ENCODE results near the gene GNAZ. TPM values are rescaled to one million over a fixed set of nuclear protein-coding genes. Genes with fewer than 3 reads are reported as not detected.

The GNAZ gene
- polyA plus RNA-seq (52.0 and 63.2 TPM in 2 replicates), polyA minus RNA-seq (89.3 and 95.4 TPM in 2 replicates)

DNA sequence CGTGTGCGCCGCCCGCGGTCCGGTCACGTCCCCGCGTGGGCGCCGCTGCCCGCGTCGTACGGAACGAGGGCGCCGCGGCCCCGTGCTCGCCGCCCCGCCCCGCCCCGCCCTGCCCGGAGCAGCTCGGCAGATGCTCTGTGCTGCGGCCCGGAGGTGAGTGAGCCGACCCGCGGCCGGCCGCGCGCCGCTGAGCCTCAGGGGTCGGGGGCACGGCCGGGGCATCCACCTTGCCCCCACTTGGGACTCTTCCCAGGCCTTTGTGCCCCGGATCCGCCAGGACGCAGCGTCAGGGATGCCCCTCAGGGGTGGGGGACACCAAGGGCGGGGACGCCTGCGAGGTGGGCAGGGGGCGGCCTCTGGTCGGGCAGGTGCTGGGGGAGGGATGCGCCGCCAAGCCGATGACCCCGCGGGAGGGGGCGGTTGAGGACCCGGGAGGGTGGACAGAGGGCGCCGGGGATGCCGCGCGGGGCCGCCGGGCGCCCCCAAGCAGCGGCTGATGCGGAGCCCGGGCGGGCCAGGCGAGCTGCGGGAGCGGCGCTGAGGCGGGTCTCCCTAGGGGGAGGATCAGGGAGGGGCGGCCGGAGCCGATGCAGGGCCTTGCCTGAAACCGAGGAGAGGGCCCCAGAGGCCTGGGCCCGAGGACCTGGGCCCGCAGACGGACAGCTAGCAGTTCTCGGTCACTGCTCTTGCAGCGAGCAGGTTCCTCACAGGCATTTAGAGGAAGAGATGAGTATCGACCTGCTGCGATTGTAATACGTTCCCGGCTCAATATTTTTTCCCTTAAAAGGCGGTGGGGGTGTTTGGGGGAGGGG, at the start of gene GNAZ:
TSS of gene GNAZ (plus strand) at position 102 of the 812 bp plus-strand sequence. CDS start 25,177 bp downstream, outside the sequence.
- no peaks in the 10 kb centered on the region for H3F3A ChIP-seq (ENCODE audit: insufficient read depth, low read length, poor library complexity, severe bottlenecking)
- no peaks in the 10 kb centered on the region for H3K9me2 ChIP-seq (ENCODE audit: insufficient read depth, low read length)
- H4K20me1 ChIP-seq (ENCODE audit: insufficient read depth): no peaks in the 10 kb centered on the region
- peak within 1 kb of the TSS; percentile 45 for H2AFZ ChIP-seq (ENCODE audit: low read depth, low read length)
- TF ChIP-seq, protein P1, sequence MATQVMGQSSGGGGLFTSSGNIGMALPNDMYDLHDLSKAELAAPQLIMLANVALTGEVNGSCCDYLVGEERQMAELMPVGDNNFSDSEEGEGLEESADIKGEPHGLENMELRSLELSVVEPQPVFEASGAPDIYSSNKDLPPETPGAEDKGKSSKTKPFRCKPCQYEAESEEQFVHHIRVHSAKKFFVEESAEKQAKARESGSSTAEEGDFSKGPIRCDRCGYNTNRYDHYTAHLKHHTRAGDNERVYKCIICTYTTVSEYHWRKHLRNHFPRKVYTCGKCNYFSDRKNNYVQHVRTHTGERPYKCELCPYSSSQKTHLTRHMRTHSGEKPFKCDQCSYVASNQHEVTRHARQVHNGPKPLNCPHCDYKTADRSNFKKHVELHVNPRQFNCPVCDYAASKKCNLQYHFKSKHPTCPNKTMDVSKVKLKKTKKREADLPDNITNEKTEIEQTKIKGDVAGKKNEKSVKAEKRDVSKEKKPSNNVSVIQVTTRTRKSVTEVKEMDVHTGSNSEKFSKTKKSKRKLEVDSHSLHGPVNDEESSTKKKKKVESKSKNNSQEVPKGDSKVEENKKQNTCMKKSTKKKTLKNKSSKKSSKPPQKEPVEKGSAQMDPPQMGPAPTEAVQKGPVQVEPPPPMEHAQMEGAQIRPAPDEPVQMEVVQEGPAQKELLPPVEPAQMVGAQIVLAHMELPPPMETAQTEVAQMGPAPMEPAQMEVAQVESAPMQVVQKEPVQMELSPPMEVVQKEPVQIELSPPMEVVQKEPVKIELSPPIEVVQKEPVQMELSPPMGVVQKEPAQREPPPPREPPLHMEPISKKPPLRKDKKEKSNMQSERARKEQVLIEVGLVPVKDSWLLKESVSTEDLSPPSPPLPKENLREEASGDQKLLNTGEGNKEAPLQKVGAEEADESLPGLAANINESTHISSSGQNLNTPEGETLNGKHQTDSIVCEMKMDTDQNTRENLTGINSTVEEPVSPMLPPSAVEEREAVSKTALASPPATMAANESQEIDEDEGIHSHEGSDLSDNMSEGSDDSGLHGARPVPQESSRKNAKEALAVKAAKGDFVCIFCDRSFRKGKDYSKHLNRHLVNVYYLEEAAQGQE (IDR thresholded peaks at IDR 0.05; ENCODE audit: borderline replicate concordance): peak; percentile 52
- TF ChIP-seq RAD21 (conservative IDR thresholded peaks at IDR 0.05) (peak; percentile 19), MXI1 (conservative IDR thresholded peaks at IDR 0.05; ENCODE audit: poor library complexity, severe bottlenecking) (peak; percentile 26)
- TF ChIP-seq, protein P2, sequence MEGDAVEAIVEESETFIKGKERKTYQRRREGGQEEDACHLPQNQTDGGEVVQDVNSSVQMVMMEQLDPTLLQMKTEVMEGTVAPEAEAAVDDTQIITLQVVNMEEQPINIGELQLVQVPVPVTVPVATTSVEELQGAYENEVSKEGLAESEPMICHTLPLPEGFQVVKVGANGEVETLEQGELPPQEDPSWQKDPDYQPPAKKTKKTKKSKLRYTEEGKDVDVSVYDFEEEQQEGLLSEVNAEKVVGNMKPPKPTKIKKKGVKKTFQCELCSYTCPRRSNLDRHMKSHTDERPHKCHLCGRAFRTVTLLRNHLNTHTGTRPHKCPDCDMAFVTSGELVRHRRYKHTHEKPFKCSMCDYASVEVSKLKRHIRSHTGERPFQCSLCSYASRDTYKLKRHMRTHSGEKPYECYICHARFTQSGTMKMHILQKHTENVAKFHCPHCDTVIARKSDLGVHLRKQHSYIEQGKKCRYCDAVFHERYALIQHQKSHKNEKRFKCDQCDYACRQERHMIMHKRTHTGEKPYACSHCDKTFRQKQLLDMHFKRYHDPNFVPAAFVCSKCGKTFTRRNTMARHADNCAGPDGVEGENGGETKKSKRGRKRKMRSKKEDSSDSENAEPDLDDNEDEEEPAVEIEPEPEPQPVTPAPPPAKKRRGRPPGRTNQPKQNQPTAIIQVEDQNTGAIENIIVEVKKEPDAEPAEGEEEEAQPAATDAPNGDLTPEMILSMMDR (IDR thresholded peaks at IDR 0.05; ENCODE audit: poor library complexity, severe bottlenecking): no peak
- peak within 1 kb of the TSS; percentile 96 for H3K9ac ChIP-seq (ENCODE audit: low read length)
- H3K4me3 ChIP-seq (ENCODE audit: low read length): peak within 1 kb of the TSS; percentile 91
- no peaks in the 10 kb centered on the region for H3K9me3 ChIP-seq (ENCODE audit: low read length)
- no peaks in the 10 kb centered on the region for H3K27me3 ChIP-seq (ENCODE audit: insufficient read depth, low read depth, low read length)
- peak within 1 kb of the TSS; percentile 97 for H3K4me2 ChIP-seq (ENCODE audit: low read length)
- H3K36me3 ChIP-seq (ENCODE audit: insufficient read depth, low read length): no peaks in the 10 kb centered on the region
- peaks cover 50% of the 10 kb centered on the region for H3K79me2 ChIP-seq (replicated peaks; ENCODE audit: insufficient read depth, low read length)
- peak within 1 kb of the TSS; percentile 83 for H3K27ac ChIP-seq (ENCODE audit: low read length)

DNA sequence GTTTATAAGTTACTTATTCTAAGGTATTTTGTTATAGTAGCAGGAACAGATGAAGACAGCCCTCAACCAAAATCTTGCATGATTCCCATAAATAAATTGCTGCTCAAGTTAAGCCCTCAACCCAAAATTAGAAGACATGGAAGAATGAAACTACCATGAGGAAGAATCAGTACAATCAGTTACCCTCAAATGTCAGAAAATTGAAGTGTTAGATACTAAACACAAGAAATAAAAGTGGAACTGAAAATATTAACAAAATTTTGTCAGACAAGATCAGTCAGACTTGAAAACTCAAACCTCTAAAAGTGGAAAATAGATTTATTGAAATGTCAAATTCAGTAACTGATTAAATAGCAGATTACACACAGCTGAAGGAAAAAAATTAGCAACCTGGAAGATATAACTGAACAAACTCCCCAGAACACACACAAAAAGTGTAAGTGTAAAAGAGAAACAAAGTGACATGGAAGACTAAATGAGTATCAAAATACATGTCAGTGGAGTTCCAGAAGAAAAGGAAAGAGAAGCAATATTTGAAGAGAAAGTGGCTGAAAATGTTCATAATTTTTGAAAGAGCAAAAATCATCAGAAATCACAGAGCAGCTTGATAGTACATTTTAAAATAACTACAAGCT, 49.5 kb upstream of the GNAZ start:
- Histone ChIP-seq H3K9ac (ENCODE audit: low read length) (no peak overlapping the region), H3K27ac (ENCODE audit: low read length) (no peak overlapping the region), H4K20me1 (ENCODE audit: insufficient read depth) (no peaks in the 10 kb centered on the region), H3K79me2 (replicated peaks; ENCODE audit: insufficient read depth, low read length) (no peaks in the 10 kb centered on the region), H3F3A (ENCODE audit: insufficient read depth, low read length, poor library complexity, severe bottlenecking) (no peaks in the 10 kb centered on the region), H3K9me3 (ENCODE audit: low read length) (no peaks in the 10 kb centered on the region), H3K4me3 (ENCODE audit: low read length) (no peak overlapping the region), H3K4me2 (ENCODE audit: low read length) (no peak overlapping the region), H3K27me3 (ENCODE audit: insufficient read depth, low read depth, low read length) (no peaks in the 10 kb centered on the region), H2AFZ (ENCODE audit: low read depth, low read length) (no peak overlapping the region), H3K36me3 (ENCODE audit: insufficient read depth, low read length) (no peaks in the 10 kb centered on the region), H3K9me2 (ENCODE audit: insufficient read depth, low read length) (no peaks in the 10 kb centered on the region)
- TF ChIP-seq, protein P1 (IDR thresholded peaks at IDR 0.05; ENCODE audit: borderline replicate concordance): no peak
- TF ChIP-seq TAF1 (IDR thresholded peaks at IDR 0.05; ENCODE audit: low read depth) (no peak), SMC3 (conservative IDR thresholded peaks at IDR 0.05; ENCODE audit: poor library complexity) (no peak), EZH2 (IDR thresholded peaks at IDR 0.05; ENCODE audit: borderline replicate concordance, insufficient read depth, low read length, poor library complexity, severe bottlenecking) (no peak), RAD21 (conservative IDR thresholded peaks at IDR 0.05) (no peak), POLR2AphosphoS5 (IDR thresholded peaks at IDR 0.05) (no peak), EP300 (conservative IDR thresholded peaks at IDR 0.05; ENCODE audit: poor library complexity, severe bottlenecking) (no peak), MXI1 (conservative IDR thresholded peaks at IDR 0.05; ENCODE audit: poor library complexity, severe bottlenecking) (no peak)
- TF ChIP-seq, protein P2 (IDR thresholded peaks at IDR 0.05; ENCODE audit: poor library complexity, severe bottlenecking): no peak
